HFFc6 (cell line): ENCODE data around the gene ANKMY1. TPM values are rescaled to one million over a fixed set of nuclear protein-coding genes. Genes with fewer than 3 reads are reported as not detected.
A peak's percentile ranks its signal among the peaks of the same experiment; 100 is the strongest.

ENCODE experiments used
- DNase-seq: peaks from one replicate; pipeline ENCODE4 v3.0.0-alpha.2; 2018
- H3K27ac Mint-ChIP-seq: 2 replicates; pipeline ENCODE4 v1.8.0; 2020; ENCODE audit warnings: mild to moderate bottlenecking, mixed read lengths
- H3K27me3 Mint-ChIP-seq: 2 replicates; pipeline ENCODE4 v1.8.0; 2021; ENCODE audit warnings: mild to moderate bottlenecking, moderate library complexity, mixed read lengths; ENCODE audit not compliant: insufficient read depth
- H3K36me3 Mint-ChIP-seq: 2 replicates; pipeline ENCODE4 v1.8.0; 2021; ENCODE audit warnings: low read depth, mixed read lengths
- H3K4me1 Mint-ChIP-seq: 2 replicates; pipeline ENCODE4 v1.8.0; 2020; ENCODE audit warnings: low read depth, mixed read lengths
- H3K4me3 Mint-ChIP-seq: 2 replicates; pipeline ENCODE4 v1.8.0; 2020; ENCODE audit warnings: mild to moderate bottlenecking, moderate library complexity, mixed read lengths
- H3K9me3 Mint-ChIP-seq: 2 replicates; pipeline ENCODE4 v1.8.0; 2020; ENCODE audit warnings: mild to moderate bottlenecking, mixed read lengths
- total RNA-seq, 6 experiments: library from RNA; stranded (reverse); fragmentation: NEBNext Ultra II Directional; extraction: Animal tissue kit (Norgen Biotek cat#: 25700); gene quantifications; 2 replicates in 1 of 6; 3 replicates in 5 of 6; pipeline ENCODE4 v1.2.3, GENCODE V29; 2021
- TF ChIP-seq, protein P1 (sequence below): fragments of 200-600 bp; sonication (generic); IDR thresholded peaks from 2 replicates; pipeline ENCODE4 v1.5.0; 2021; ENCODE audit warnings: antibody characterized with exemption, mild to moderate bottlenecking

The ANKMY1 gene
- total RNA-seq, 6 experiments from 2014 or later: 4.4 to 5.6 (median 5.2) TPM

DNA sequence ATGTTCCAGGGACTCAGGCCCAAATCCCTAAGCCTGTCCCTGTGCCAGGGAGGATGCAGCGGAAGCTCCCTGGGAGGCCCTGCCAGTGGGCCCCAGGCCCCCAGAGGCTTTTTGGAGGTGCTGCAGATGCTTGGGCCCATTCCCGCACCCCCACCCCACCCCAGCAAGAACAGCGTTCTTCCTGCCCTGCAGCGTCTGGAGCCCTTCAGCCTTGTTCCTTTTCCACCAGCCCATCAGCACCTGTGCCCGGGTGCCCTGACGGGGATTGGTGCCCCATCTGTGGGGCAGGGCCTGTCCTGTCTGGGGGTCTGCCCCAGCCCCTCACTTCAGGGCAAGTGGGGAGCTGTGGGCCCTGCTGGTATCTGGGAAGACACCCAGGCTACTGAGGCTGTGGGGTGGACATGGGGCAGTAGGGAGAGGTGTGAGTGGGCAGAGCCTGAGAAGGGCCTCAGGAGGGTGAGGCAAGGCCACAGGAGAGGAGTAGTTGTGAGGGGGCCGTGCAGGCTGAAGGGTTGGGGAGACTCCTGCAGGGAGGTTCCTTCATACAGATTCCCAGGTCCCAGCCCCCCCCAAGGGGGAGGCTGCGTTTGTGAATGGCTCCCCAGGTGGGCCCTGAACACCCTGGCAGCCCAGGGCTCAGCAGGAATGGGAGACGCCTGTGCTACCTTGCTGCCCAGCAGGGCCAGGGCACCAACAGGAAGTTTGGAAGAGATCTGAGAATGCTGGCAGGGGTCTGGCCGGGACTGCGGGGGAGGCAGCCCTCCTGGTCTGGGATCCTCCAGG is 12.9 kb upstream of the ANKMY1 start:
- Mint-ChIP-seq H3K4me3 (no peak overlapping the region), H3K27ac (no peak overlapping the region), H3K27me3 (peaks cover 2% of the 10 kb centered on the region; the same call in 1 of the 2 replicates), H3K4me1 (peaks cover 22% of the 10 kb centered on the region), H3K9me3 (no peaks in the 10 kb centered on the region), H3K36me3 (no peaks in the 10 kb centered on the region)
- TF ChIP-seq, protein P1, sequence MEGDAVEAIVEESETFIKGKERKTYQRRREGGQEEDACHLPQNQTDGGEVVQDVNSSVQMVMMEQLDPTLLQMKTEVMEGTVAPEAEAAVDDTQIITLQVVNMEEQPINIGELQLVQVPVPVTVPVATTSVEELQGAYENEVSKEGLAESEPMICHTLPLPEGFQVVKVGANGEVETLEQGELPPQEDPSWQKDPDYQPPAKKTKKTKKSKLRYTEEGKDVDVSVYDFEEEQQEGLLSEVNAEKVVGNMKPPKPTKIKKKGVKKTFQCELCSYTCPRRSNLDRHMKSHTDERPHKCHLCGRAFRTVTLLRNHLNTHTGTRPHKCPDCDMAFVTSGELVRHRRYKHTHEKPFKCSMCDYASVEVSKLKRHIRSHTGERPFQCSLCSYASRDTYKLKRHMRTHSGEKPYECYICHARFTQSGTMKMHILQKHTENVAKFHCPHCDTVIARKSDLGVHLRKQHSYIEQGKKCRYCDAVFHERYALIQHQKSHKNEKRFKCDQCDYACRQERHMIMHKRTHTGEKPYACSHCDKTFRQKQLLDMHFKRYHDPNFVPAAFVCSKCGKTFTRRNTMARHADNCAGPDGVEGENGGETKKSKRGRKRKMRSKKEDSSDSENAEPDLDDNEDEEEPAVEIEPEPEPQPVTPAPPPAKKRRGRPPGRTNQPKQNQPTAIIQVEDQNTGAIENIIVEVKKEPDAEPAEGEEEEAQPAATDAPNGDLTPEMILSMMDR: no peak
- DNase-seq: no peak

DNA sequence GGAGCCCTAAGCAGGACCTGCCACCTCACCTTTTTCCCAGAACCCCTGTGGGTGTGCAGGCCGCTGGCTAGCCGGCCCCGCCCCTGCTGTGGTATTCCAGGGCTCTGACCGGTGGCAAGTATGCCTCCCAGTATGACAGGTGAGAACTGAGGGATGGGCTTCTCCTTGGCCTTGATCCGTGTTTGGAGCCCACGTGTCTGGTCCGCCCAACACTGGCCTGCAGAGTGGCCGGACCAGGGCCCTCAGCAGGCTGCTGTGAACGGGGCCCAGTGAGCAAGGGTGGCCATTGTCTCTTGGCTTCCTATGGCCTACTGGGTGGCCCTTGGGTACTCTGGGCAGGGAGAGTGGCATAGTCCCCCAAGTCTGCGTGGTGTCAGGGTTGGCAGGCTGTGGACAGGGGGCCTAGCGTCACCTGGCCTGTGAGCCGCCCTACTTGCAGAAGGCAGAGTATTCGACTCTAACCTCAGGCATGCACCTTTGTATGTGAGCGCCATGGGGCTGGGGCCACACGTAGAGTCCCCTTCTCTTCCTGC is 12.3 kb upstream of the ANKMY1 start:
- no peak for DNase-seq
- no peaks in the 10 kb centered on the region for H3K9me3 Mint-ChIP-seq
- H3K4me1 Mint-ChIP-seq: peaks cover 29% of the 10 kb centered on the region
- TF ChIP-seq, protein P1: no peak
- H3K36me3 Mint-ChIP-seq: no peaks in the 10 kb centered on the region
- H3K27ac Mint-ChIP-seq: no peak overlapping the region
- H3K4me3 Mint-ChIP-seq: no peak overlapping the region
- peaks cover 2% of the 10 kb centered on the region; the same call in 1 of the 2 replicates for H3K27me3 Mint-ChIP-seq

DNA sequence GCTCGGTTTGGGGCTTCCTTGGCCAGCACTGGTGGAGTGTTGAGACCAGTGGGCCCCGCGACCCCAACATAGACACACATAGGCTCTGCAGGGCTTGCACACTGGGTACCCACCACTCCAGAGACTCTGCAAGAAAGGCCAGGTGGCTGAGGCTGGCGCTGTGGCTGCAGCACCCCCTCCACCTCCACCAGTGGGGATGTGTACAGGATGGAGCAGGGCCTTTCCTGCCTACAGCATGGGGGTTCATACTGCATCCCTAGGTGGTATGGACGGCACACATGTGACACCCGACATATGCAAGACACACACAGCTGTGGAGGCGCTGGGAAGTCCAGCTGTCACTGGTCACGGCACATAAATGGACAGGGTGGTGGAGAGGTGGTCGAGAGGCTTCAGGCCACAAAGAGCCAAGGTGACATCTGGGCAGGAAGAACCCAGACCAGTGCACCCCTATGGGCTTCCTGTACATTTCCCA is 11.8 kb upstream of the ANKMY1 start:
- H3K27ac Mint-ChIP-seq: no peak overlapping the region
- TF ChIP-seq, protein P1: no peak
- DNase-seq: no peak
- peak overlapping the region; percentile 79 for H3K4me3 Mint-ChIP-seq
- H3K36me3 Mint-ChIP-seq: no peaks in the 10 kb centered on the region
- H3K9me3 Mint-ChIP-seq: no peaks in the 10 kb centered on the region
- peaks cover 2% of the 10 kb centered on the region; the same call in 1 of the 2 replicates for H3K27me3 Mint-ChIP-seq
- H3K4me1 Mint-ChIP-seq: peaks cover 34% of the 10 kb centered on the region

DNA sequence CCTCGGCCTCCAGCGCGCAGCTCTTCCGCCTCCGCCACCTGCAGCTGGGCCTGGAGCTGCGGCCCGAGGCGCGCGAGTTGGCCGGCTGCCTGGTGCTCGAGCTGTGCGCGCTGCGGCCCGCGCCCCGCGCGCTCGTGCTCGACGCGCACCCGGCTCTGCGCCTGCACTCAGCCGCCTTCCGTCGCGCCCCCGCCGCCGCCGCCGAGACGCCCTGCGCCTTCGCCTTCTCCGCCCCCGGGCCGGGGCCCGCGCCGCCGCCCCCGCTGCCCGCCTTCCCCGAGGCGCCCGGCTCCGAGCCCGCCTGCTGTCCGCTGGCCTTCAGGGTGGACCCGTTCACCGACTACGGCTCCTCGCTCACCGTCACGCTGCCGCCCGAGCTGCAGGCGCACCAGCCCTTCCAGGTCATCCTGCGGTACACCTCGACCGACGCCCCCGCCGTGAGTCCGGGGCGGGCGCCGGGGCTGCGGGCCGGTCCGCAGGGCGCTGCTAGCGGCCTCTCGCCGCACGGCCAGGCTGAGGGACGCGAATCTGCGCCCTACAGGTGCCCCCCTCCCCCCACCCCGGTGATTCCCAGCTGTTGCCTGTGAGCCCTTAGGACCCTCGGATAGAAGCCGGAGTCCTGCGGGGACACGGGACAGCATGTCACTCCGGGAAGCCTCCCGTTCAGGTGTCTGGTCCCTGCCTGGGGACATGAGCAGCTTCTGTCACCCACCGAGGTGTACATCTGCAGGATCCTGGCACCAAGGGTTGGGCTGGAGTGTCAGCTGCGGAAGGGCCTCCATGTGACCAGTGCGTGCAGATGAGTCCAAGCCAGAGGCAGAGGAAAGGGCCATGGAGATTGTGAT is 11.1 kb upstream of the ANKMY1 start:
- peak overlapping the region; percentile 79 for H3K4me3 Mint-ChIP-seq
- H3K27me3 Mint-ChIP-seq: peaks cover 2% of the 10 kb centered on the region; the same call in 1 of the 2 replicates
- no peaks in the 10 kb centered on the region for H3K36me3 Mint-ChIP-seq
- no peaks in the 10 kb centered on the region for H3K9me3 Mint-ChIP-seq
- TF ChIP-seq, protein P1: no peak
- DNase-seq: peak; percentile 33
- no peak overlapping the region for H3K27ac Mint-ChIP-seq
- H3K4me1 Mint-ChIP-seq: peaks cover 39% of the 10 kb centered on the region

DNA sequence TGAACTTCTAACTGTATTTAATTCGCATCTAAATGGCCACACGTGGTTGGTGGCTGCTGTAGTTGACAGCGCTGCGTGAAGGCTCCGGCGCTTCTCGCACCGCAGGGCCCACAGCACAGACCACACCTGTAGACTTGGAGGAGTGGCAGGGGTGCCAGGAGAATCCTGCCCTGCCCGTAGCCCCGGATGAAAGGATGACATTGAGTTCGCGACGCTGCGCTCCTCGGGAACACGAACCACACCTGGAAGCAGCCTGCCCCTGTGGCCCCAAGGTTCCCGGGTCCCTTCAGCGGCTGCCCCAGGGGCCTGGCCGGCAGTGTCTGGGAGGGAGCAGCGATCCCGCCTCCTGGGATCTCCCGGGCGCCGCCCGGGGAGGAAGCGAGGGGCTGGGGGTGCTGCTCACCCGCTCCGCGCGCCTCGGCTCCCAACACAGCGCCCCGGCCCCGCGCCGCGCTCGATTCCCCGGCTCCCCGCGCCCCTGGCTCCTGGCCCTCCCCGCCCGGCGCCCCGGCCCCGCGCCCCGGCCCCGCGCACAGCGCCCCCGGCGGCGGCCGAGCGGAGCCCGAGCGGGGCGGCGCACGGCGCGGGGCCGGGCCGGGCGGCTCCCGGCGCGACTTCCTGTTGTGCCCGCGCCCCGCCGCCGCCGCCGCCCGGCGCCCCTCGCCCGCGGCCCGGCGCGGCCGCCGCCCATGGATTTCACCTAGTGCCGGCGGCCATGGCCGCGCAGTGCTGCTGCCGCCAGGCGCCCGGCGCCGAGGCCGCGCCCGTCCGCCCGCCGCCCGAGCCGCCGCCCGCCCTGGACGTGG is 10.3 kb upstream of the ANKMY1 start, which contains the start of gene RNPEPL1:
Gene RNPEPL1 (plus strand): TSS at position 613 of the 806 bp plus-strand sequence. CDS start 103 bp downstream, at position 716.
- Mint-ChIP-seq H3K27ac (peak within 1 kb of the TSS; percentile 67), H3K9me3 (no peaks in the 10 kb centered on the region), H3K36me3 (peaks cover 5% of the 10 kb centered on the region), H3K4me3 (peak within 1 kb of the TSS; percentile 89), H3K4me1 (peaks cover 44% of the 10 kb centered on the region), H3K27me3 (peaks cover 2% of the 10 kb centered on the region; the same call in 1 of the 2 replicates)
- TF ChIP-seq, protein P1: peak; percentile 20; the same call in 1 of the 2 replicates
- DNase-seq: peak; percentile 28
